Activated T-cell treated with anti-CD3 and anti-CD28 coated beads, Interleukin-2, amount 50 U/mL, for 4 hours (primary cell): ENCODE measurements around the gene NUDT16L1. TPM values are rescaled to one million over a fixed set of nuclear protein-coding genes. Genes with fewer than 3 reads are reported as not detected.
"Not testable (repeated sequence)": the region's sequence is repeated elsewhere in the genome, so short reads cannot be mapped to it uniquely, and the experiment has no call there.

ENCODE experiments used
- ATAC-seq, 2 donors: fragments of 200-7000 bp; cut with Tn5 transposase; one replicate each; pipeline ENCODE4 v1.10.0; 2021
- DNase-seq: peaks from one replicate; pipeline ENCODE4 v3.0.0-alpha.2; 2020
- H3K27me3 Mint-ChIP-seq: one replicate; pipeline ENCODE4 v1.8.0; 2021; ENCODE audit warnings: low read depth, mixed read lengths
- H3K36me3 Mint-ChIP-seq: one replicate; pipeline ENCODE4 v1.8.0; 2022; ENCODE audit warnings: mixed read lengths; ENCODE audit not compliant: insufficient read depth
- H3K4me1 Mint-ChIP-seq: one replicate; pipeline ENCODE4 v1.8.0; 2021; ENCODE audit warnings: low read depth, mixed read lengths
- H3K4me3 Mint-ChIP-seq: one replicate; pipeline ENCODE4 v1.8.0; 2021; ENCODE audit warnings: mild to moderate bottlenecking, moderate library complexity, mixed read lengths
- H3K9me3 Mint-ChIP-seq: one replicate; pipeline ENCODE4 v1.8.0; 2021; ENCODE audit warnings: mixed read lengths
- total RNA-seq, 3 donors: library from RNA; stranded (reverse); gene quantifications; one replicate each; pipeline ENCODE4 v1.2.1, GENCODE V29; 2021

NUDT16L1 gene
- total RNA-seq: 10 to 100 TPM; 53.1 to 56.8 (median 54.1) TPM

DNA sequence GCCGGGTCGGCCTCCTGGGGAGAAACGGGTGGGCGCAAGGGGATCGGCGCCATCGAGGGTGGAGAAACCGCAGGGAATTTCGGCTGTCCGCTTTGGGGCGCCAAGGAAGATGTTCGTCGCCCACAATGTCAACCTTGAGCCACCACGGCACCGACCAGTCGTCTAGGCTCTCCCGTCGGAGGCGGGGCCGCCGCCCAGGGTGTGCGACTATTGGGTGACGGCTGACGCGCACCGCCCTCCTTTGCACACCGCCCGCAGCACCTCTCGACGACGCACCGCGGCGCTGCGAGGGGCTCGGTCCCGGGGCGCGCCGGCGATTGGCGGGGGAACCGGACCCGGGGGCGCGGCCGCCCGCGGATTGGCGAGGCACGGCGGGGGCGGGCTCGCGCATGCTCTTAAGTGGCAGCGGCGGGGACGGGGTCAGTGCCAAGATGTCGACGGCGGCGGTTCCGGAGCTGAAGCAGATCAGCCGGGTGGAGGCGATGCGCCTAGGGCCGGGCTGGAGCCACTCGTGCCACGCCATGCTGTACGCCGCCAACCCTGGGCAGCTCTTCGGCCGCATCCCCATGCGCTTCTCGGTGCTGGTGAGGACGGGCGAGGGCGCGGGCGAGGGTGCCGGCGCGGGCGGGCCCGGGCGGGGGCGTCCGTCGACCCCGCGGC, at the start of gene NUDT16L1:
TSS of gene NUDT16L1 (plus strand) at position 267 of the 660 bp plus-strand sequence. CDS start at position 432, 165 bp downstream.
- H3K27me3 Mint-ChIP-seq: no peaks in the 10 kb centered on the region
- DNase-seq (peak; percentile 96), ATAC-seq (peak; percentile 94)
- peak within 1 kb of the TSS; percentile 86 for H3K4me3 Mint-ChIP-seq
- H3K36me3 Mint-ChIP-seq: peaks cover 1% of the 10 kb centered on the region
- peaks cover 13% of the 10 kb centered on the region for H3K4me1 Mint-ChIP-seq
- H3K9me3 Mint-ChIP-seq: no peaks in the 10 kb centered on the region

- peaks cover 35% of the 10 kb centered on the region for H3K4me1 Mint-ChIP-seq
- H3K36me3 Mint-ChIP-seq: peaks cover 4% of the 10 kb centered on the region
- DNase-seq (no peak), ATAC-seq (peak in 1 of 2 donors; percentile 28)
- no peak overlapping the region for H3K4me3 Mint-ChIP-seq
- no peaks in the 10 kb centered on the region for H3K27me3 Mint-ChIP-seq
- no peaks in the 10 kb centered on the region for H3K9me3 Mint-ChIP-seq
Measured at GRCh38 chr16:4646773-4647643, 46.4 kb upstream of the NUDT16L1 start.

DNA sequence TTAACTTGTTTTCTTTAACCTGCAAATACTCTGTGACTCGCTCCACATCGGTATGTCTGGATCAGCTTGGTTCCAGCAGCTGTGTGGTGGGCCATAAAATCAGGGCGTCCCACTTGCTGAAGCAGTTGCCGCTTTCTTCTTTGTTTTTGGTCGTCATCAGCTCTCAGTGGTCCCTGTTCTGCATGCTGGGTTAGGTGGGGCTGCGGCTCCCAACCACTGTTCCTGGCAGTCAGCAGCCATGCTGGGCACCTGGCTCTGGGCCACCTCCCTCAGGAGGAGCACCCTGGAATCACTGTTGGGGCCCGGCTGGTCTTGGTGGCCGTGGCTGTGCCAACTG, 45.8 kb upstream of the NUDT16L1 start:
- peaks cover 4% of the 10 kb centered on the region for H3K36me3 Mint-ChIP-seq
- no peaks in the 10 kb centered on the region for H3K27me3 Mint-ChIP-seq
- H3K9me3 Mint-ChIP-seq: no peaks in the 10 kb centered on the region
- H3K4me1 Mint-ChIP-seq: peaks cover 35% of the 10 kb centered on the region
- ATAC-seq: no peak
- DNase-seq: no peak
- H3K4me3 Mint-ChIP-seq: no peak overlapping the region

DNA sequence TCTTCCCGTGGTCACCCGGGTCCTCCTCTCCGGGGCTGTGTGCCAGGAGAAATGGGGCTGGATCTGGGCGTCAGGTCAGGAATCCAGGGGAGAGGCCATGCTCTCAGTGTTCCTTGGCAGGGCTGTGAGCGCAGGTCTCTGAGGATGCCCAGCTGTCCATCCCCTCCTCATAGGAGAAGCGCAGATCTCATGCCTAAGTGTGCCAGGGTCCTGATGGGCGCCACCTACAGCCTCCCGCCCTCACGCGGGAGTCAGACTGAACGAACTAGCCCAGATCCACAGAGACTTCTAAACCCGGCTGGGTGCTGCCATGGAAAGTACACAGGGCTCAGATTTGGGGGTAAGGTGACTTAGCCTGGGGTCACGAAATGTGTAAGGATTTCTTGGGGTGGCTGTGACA, 44.4 kb upstream of the NUDT16L1 start:
- peaks cover 35% of the 10 kb centered on the region for H3K4me1 Mint-ChIP-seq
- H3K27me3 Mint-ChIP-seq: no peaks in the 10 kb centered on the region
- DNase-seq (no peak), ATAC-seq (no peak)
- H3K36me3 Mint-ChIP-seq: peaks cover 7% of the 10 kb centered on the region
- H3K9me3 Mint-ChIP-seq: no peaks in the 10 kb centered on the region
- H3K4me3 Mint-ChIP-seq: no peak overlapping the region

DNA sequence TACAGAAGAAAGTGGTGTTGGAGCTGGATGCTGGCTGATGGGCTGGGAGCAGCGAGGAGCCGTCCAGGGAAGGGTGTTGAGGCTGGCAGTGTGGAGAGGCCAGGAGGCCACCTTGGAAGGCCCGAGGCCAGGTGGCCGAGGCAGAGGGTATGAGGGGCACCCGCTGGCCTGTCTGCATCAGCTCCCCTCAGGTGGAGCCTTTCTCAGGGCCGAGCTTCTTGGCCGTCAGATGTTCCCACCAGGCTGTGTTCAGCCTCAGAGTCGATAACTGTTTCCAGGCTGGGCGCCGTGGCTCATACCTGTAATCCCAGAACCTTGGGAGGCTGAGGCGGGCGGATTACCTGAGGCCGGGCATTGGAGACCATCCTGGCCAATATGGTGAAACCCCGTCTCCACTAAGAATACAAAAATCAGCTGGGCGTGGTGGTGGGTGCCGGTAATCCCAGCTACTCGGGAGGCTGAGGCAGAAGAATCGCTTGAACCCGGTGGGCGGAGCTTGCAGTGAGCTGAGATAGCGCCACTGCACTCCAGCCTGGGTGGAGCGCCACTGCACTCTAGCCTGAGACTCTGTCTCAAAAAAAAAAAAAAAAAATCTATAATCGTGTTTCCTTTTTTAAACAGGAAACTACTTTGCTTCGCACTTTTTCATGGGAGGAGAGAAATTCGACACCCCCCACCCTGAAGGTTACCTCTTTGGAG, 43.5 kb upstream of the NUDT16L1 start:
- Mint-ChIP-seq H3K36me3 (peaks cover 7% of the 10 kb centered on the region), H3K9me3 (no peaks in the 10 kb centered on the region), H3K4me3 (no peak overlapping the region), H3K27me3 (no peaks in the 10 kb centered on the region), H3K4me1 (peaks cover 35% of the 10 kb centered on the region)
- DNase-seq (no peak), ATAC-seq (no peak)

DNA sequence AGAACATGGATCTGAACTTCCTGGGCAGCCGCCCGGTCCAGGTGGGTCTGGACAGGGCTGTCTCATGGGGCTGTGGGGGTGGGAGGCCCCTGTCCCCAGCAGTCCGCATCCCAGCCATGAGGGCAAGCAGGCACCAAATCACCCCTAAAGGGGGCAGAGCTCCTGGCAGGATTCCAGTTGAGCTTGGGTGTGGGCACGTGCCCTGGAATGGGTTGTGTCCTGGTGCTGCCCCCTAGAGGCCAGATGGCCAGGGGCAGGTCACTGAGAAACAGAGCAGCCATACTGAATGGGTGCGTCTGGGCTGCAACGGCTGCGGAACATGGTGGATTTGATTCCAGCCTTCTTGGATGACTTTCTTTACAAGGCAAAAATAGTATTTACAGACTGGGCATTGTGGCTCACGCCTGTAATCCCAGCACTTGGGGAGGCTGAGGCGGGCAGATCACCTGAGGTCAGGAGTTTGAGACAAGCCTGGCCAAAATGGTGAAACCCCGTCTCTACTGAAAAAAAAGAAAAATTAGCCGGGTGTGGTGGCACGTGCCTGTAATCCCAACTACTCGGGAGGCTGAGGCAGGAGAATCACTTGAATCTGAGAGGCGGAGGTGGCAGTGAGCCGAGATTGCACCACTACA, 42.8 kb upstream of the NUDT16L1 start:
- not testable (repeated sequence) for H3K9me3 Mint-ChIP-seq, H3K4me3 Mint-ChIP-seq, H3K27me3 Mint-ChIP-seq, H3K36me3 Mint-ChIP-seq
- ATAC-seq (peak; percentile 80 to 85), DNase-seq (peak; percentile 68)
- H3K4me1 Mint-ChIP-seq: peaks cover 31% of the 10 kb centered on the region

- Mint-ChIP-seq H3K36me3 (peaks cover 9% of the 10 kb centered on the region), H3K4me1 (peaks cover 22% of the 10 kb centered on the region), H3K9me3 (no peaks in the 10 kb centered on the region), H3K27me3 (no peaks in the 10 kb centered on the region), H3K4me3 (no peak overlapping the region)
- DNase-seq (no peak), ATAC-seq (no peak)
Measured at GRCh38 chr16:4651827-4652226, 41.5 kb upstream of the NUDT16L1 start.

DNA sequence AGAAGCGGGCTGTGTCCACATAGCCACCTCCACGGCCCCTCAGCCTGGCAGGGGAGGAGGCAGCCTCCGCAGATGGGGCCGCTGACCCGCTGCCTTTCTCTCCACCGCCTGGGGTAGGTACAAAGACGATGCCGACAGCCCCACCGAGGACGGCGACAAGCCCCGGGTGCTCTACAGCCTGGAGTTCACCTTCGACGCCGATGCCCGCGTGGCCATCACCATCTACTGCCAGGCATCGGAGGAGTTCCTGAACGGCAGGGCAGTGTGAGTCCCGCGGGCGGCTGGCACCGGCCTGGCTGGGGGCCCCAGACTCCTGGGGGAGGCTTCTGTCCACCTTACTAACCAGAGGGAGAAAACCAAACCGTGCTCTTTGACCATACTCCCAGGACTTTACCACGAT, 40.8 kb upstream of the NUDT16L1 start:
- peaks cover 16% of the 10 kb centered on the region for H3K4me1 Mint-ChIP-seq
- DNase-seq: no peak
- no peak for ATAC-seq
- H3K36me3 Mint-ChIP-seq: peaks cover 12% of the 10 kb centered on the region
- H3K27me3 Mint-ChIP-seq: no peaks in the 10 kb centered on the region
- no peaks in the 10 kb centered on the region for H3K9me3 Mint-ChIP-seq
- no peak overlapping the region for H3K4me3 Mint-ChIP-seq

DNA sequence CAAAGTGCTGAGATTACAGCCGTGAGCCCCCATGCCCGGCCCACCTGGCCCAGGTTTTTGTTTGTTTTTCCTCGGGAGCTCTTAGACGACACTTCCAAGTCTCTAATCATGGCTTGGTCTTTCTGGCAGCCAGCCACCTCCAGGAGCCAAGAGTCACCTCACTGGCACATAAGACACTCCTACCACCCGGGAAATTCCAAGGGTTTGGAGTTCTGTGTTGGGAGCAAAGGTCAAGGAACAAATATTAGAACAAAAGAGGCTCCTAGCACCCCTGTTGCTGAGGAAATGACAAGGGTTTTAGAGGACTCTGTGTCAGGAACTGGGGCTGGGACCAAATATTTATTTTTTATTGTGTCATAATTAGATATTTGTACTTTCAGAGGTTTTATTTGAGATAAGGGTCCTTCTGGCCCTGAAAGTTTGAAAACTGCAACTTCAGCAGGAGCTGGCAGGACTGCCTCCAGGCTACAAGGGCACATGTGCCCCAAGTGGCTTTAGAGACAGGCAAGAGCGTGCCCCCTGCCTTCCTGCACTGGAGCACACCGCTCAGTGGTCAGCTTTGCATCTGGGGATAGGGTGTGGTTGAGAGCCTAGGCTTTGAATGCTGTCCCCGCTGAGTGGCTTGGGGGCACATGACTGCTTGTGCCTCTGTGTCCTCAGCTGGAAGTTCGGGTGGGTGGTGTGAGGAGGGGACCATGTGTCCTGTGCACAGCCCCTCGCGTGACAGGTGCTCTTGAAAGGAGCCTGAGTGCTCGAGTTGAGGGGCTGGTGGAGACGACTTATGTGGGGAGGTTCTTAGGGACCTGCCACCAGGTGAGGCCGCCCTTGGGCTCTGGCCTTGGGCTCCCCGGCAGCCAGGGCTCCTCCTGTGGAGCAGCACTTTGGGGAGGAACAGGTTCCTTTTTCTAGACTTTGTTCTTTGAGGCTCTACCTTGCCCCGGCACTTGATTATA, 39.1 kb upstream of the NUDT16L1 start:
- no peak for ATAC-seq
- Mint-ChIP-seq H3K4me1 (peaks cover 9% of the 10 kb centered on the region), H3K36me3 (peaks cover 12% of the 10 kb centered on the region), H3K9me3 (no peaks in the 10 kb centered on the region), H3K27me3 (no peaks in the 10 kb centered on the region), H3K4me3 (no peak overlapping the region)
- no peak for DNase-seq

DNA sequence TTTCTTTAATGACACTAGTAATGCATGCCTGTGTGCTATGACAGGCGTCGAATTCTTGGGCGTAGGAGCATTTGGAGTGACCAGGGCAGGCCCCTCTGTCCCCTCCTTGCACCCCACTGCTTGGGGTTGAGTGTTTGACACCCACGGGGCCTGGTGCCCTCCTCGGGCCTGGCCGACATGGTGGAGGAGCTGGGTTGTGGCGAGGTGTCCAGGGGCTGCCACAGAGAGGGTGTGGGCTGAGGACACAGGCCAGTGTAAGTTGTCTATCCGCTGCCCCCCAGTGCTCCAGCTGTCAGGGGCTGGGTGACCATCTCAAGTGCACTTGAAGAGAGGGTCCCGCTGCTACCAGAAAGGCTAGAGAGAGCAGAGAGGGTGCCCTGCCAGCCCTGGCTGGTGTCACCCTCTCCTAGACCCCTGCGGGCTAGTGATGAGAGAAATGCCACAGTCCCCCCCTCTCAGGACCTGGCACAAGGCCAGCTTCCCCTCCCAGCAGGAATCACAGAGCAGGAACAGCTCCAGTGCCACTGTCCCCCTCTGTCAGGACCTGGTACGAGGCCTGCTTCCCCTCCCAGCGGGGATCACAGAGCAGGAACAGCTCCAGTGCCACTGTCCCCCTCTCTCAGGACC, 38.3 kb upstream of the NUDT16L1 start:
- ATAC-seq (no peak), DNase-seq (no peak)
- Mint-ChIP-seq H3K9me3 (no peaks in the 10 kb centered on the region), H3K36me3 (peaks cover 12% of the 10 kb centered on the region), H3K4me3 (no peak overlapping the region), H3K4me1 (peaks cover 14% of the 10 kb centered on the region), H3K27me3 (no peaks in the 10 kb centered on the region)

GRCh38 chr16:4655801-4656200, 37.6 kb upstream of the NUDT16L1 start:
- no peak for DNase-seq
- no peaks in the 10 kb centered on the region for H3K9me3 Mint-ChIP-seq
- peaks cover 16% of the 10 kb centered on the region for H3K4me1 Mint-ChIP-seq
- H3K36me3 Mint-ChIP-seq: peaks cover 9% of the 10 kb centered on the region
- ATAC-seq: no peak
- no peaks in the 10 kb centered on the region for H3K27me3 Mint-ChIP-seq
- H3K4me3 Mint-ChIP-seq: no peak overlapping the region

GRCh38 chr16:4656221-4656620, 37.1 kb upstream of the NUDT16L1 start:
- DNase-seq: no peak
- peaks cover 9% of the 10 kb centered on the region for H3K36me3 Mint-ChIP-seq
- no peaks in the 10 kb centered on the region for H3K27me3 Mint-ChIP-seq
- no peak for ATAC-seq
- H3K9me3 Mint-ChIP-seq: no peaks in the 10 kb centered on the region
- H3K4me1 Mint-ChIP-seq: peaks cover 20% of the 10 kb centered on the region
- H3K4me3 Mint-ChIP-seq: no peak overlapping the region
